GM20000 (cell line): ENCODE data around the gene RPS6KL1.

Experiments used
- DNase-seq: peaks from one replicate; pipeline ENCODE4 v3.0.0; 2012; ENCODE audit warnings: low spot score
- TF ChIP-seq, protein P1 (sequence below): IDR thresholded peaks from 2 replicates; pipeline ENCODE4 v1.5.1; 2012; ENCODE audit warnings: mild to moderate bottlenecking, control low read depth; ENCODE audit errors: extremely low read depth, missing control alignments

The RPS6KL1 gene

DNA sequence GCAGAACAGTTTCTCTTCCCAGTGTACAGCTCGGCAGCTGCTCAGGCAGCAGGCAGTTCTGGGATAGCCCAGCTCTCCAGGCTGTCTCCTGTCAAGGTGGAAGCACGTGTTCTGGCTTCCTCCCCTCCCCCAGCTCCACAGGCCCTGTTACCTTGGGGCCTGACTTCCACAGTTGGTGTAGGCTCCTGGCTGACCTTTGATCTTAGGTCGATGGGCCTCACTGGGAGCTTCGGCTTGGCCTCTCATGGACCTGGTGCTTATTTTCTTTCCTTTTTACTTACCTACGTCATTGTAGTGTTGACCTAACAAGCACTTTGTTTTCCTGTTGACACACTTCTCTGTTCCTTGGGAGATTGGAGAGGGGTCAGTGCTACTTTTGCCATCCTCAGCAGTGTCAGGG, 24.4 kb downstream of the RPS6KL1 start:
- DNase-seq, result no peak
- TF ChIP-seq, protein P1, sequence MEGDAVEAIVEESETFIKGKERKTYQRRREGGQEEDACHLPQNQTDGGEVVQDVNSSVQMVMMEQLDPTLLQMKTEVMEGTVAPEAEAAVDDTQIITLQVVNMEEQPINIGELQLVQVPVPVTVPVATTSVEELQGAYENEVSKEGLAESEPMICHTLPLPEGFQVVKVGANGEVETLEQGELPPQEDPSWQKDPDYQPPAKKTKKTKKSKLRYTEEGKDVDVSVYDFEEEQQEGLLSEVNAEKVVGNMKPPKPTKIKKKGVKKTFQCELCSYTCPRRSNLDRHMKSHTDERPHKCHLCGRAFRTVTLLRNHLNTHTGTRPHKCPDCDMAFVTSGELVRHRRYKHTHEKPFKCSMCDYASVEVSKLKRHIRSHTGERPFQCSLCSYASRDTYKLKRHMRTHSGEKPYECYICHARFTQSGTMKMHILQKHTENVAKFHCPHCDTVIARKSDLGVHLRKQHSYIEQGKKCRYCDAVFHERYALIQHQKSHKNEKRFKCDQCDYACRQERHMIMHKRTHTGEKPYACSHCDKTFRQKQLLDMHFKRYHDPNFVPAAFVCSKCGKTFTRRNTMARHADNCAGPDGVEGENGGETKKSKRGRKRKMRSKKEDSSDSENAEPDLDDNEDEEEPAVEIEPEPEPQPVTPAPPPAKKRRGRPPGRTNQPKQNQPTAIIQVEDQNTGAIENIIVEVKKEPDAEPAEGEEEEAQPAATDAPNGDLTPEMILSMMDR, result no peak

DNA sequence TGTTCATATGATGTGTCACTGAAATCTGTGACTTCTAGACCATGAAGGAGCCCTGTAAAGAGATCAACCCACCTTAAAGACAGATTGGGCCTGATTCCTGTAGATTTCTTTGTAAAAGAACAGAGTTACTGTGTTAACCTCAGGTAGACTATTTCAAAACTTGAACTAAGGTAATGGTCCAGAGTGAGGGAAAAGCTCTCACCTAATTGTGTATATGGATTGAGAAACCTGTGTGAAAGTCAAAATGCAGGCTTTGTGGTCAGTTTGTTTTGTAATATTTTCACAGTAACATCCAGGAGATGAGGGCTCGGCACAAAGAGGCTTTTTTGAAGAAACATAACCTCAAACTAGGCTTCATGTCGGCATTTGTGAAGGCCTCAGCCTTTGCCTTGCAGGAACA, 25.0 kb downstream of the RPS6KL1 start:
- TF ChIP-seq, protein P1, result no peak
- DNase-seq, result no peak

GRCh38 chr14:74897642-74898041, 25.4 kb downstream of the RPS6KL1 start:
- no peak for DNase-seq
- TF ChIP-seq, protein P1, result no peak

- no peak for DNase-seq
- TF ChIP-seq, protein P1, result no peak
Observed at GRCh38 chr14:74896400-74896799, 26.7 kb downstream of the RPS6KL1 start.

GRCh38 chr14:74893614-74894091, 29.4 kb downstream of the RPS6KL1 start:
- DNase-seq, result no peak
- TF ChIP-seq, protein P1, result no peak

DNA sequence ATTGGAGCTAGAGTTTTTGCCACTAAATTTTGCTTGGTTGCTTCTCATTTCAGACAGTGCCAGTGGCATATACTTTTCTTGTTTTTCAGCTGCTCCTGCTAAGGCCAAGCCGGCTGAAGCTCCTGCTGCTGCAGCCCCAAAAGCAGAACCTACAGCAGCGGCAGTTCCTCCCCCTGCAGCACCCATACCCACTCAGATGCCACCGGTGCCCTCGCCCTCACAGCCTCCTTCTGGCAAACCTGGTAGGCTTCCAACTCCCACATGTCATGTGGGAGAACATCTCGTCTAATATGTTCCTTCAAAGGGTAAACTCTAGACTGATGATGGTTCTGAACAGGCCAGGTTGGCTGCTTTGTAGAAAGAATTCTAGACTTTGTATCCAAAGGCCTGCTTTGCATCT, 30.3 kb downstream of the RPS6KL1 start:
- TF ChIP-seq, protein P1, result no peak
- DNase-seq, result no peak

- TF ChIP-seq, protein P1, result no peak
- DNase-seq, result no peak
Observed at GRCh38 chr14:74891870-74892269, 31.2 kb downstream of the RPS6KL1 start.
